Measurements from ENCODE around the gene L3MBTL4.

The L3MBTL4 gene

DNA sequence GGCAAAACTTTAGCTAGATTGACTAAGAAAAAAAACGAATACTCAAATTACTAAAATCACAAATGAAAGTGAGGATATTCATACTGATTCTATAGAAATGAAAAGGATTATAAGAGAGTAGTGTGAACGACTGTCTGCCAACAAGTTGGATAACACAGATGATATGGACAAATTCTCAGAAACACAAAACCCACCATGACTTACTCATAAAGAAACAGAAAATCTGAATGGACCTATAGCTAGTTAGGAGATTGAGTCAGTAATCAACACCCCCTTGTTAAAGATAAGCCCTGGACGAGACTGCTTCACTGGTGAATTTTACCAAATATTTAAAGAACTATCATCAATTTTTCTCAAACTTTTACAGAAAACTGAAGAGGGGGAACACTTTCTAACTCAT is 410.6 kb downstream of the L3MBTL4 start:
- TF ChIP-seq, protein P1, sequence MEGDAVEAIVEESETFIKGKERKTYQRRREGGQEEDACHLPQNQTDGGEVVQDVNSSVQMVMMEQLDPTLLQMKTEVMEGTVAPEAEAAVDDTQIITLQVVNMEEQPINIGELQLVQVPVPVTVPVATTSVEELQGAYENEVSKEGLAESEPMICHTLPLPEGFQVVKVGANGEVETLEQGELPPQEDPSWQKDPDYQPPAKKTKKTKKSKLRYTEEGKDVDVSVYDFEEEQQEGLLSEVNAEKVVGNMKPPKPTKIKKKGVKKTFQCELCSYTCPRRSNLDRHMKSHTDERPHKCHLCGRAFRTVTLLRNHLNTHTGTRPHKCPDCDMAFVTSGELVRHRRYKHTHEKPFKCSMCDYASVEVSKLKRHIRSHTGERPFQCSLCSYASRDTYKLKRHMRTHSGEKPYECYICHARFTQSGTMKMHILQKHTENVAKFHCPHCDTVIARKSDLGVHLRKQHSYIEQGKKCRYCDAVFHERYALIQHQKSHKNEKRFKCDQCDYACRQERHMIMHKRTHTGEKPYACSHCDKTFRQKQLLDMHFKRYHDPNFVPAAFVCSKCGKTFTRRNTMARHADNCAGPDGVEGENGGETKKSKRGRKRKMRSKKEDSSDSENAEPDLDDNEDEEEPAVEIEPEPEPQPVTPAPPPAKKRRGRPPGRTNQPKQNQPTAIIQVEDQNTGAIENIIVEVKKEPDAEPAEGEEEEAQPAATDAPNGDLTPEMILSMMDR (IDR thresholded peaks at IDR 0.05; ENCODE audit: insufficient read depth, missing control alignments) = no peak
- FAIRE-seq = no peak
- no peak for DNase-seq (ENCODE audit: insufficient read length, low spot score)

DNA sequence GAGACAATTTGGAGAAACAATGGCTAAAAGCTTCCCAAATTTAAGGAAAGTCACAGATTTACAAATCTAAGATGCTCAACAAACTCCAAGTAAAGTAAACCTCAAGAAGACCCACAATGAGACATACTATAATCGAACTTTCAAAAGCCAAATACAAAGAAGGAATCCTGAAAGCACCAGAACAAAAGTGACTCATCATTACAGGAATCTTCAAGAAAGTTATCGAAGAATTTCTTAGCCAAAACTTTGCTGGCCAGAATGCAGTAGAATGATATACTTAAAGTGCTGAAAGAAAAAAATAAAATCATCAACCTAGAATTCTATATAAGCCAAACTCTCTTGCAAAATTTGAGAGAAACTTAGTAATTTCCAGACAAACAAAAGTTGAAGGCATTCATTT is 412.8 kb downstream of the L3MBTL4 start:
- no peak for FAIRE-seq
- no peak for DNase-seq (ENCODE audit: insufficient read length, low spot score)
- TF ChIP-seq, protein P1 (IDR thresholded peaks at IDR 0.05; ENCODE audit: insufficient read depth, missing control alignments) = no peak

DNA sequence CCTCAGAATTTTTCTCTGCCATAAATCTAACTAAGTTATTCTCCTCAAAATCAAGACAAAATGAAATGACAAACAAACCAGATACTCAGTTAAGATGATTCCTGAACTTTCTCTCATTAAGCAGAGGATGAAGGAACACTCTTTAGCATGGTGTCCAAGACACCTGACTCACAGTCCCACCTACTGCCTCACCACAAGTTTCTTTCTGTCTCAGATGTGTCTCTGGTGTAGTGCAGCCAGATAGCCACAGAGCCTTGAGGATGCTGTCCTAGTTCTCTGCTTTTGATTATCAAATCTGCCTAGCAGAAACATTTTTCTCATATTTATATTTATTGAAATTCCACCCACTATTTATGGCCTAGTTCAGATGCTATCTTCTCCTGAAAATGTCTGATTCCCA is 415.8 kb downstream of the L3MBTL4 start:
- no peak for FAIRE-seq
- TF ChIP-seq, protein P1 (IDR thresholded peaks at IDR 0.05; ENCODE audit: insufficient read depth, missing control alignments) = no peak
- DNase-seq (ENCODE audit: insufficient read length, low spot score) = no peak

DNA sequence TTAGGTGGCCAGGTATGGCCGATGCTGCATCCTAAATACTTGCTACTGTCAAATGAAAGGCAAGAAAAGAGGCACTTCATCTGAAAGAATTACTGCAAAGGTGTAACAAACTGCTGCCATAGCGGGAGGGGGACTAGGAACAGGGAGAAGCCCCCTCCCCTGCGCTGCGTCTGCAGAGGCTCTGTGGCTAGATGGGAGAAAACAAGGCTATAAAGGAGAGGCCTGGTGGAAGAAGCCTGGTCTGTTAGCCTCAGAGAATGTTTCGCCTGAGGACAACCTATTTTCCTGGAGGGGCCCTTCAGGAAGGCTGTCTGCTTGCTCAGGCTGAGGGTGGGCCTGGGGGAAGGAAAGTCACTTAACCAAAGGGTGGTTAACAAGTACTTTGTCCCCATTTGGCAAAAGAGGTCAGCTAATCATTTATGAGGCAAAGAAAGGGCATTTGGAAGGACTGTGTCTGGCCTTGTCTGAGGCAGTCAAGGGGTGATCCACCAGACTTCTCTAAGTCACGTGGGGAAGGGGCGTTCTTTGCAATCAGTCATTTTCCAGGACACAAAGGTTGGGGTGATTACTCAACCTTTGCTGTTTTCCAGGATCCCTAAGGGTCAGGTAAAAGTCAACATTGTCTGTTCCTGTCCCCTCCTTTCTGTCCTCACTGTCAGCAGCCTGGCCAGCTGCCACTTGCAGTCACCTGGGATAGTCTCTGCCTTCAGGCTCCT is 416.4 kb downstream of the L3MBTL4 start:
- FAIRE-seq (no peak), DNase-seq (ENCODE audit: insufficient read length, low spot score) (no peak)
- TF ChIP-seq, protein P1 (IDR thresholded peaks at IDR 0.05; ENCODE audit: insufficient read depth, missing control alignments) = no peak

DNA sequence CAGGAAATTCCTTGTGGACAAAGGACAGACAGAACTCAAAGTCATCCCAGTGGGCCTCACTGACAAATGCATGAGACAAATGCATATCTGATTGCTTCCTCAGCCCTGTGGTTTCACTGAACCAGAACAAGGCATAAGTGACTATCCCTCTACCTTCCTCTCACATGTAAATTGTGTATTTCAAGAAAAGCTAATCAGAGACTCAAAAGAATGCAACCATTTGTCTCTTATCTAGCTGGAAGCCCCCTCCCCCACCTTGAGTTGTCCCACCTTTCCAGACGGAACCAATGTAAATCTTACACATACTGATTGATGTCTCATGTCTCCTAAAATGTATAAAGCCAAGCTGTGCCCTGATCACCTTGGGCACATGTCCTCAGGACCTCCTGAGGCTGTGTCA is 417.4 kb downstream of the L3MBTL4 start:
- TF ChIP-seq, protein P1 (IDR thresholded peaks at IDR 0.05; ENCODE audit: insufficient read depth, missing control alignments) = no peak
- no peak for FAIRE-seq
- DNase-seq (ENCODE audit: insufficient read length, low spot score) = no peak

DNA sequence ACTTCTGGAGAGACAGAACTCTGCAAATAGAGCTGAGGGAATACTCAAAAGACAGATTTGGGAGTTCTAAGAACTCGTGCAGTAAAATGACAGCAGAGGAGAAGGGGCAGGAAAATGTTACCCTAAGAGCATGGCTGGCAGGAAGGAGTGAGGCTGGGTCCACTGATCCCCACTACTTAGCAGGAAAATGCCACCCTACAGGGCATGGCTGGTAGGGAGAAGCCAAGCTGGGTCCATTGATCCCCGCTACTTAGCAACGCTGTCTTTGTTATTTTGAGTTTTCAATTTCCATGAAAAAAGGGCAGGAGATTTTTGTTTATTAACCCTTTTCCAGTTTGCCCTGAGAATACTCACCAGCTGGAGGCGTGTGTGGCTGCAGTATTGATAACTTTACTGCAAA is 419.1 kb downstream of the L3MBTL4 start:
- DNase-seq (ENCODE audit: insufficient read length, low spot score) (no peak), FAIRE-seq (no peak)
- TF ChIP-seq, protein P1 (IDR thresholded peaks at IDR 0.05; ENCODE audit: insufficient read depth, missing control alignments) = no peak

DNA sequence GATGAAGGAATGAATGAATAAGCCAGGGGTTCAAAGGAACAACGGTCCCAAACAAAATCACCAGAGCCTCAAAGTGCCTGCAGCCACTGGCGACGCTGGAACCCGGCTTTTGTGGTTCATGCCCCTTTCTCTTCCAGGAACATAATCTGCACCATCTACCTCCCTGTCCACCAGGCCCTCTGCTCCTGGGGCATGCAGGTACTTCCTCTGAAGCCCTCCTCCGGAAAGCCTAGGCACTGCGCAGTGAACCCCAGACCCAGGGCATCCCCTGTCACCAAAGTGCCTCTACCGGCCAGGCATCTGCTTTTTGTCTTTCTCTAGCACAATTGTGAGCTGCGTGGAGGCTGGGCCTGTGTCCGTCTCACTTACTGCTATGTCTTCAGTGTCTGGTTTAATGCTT is 420.8 kb downstream of the L3MBTL4 start:
- TF ChIP-seq, protein P1 (IDR thresholded peaks at IDR 0.05; ENCODE audit: insufficient read depth, missing control alignments) = no peak
- FAIRE-seq = no peak
- no peak for DNase-seq (ENCODE audit: insufficient read length, low spot score)
